Measurements from ENCODE around the gene USH2A.

Gene USH2A

DNA sequence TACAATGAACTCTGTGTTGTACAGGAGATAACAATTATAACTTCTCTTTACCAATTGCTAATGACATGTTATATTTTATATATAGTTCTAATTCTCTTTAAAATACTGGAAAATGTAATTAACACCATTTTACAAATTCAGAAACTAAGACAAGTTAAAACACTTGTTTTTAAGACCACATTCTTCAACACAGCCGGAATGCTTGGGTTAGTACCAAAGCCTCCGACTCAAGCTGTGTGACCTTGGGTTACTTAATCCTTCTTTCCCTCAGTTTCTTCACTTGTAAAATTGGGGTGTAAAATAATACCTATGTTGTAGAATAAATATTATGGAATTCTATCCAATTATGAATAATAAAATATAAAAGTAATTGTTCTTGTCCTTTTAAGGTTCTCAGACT, 378.7 kb downstream of the USH2A start:
- no peak for TF ChIP-seq CTCF (IDR thresholded peaks at IDR 0.05; ENCODE audit: insufficient read depth, low read length, poor library complexity, severe bottlenecking)
- no peak for DNase-seq (ENCODE audit: extremely low read depth, insufficient read length)
- H3K4me3 ChIP-seq (replicated peaks; ENCODE audit: low read depth, low read length) = no peak overlapping the region
- H3K36me3 ChIP-seq (ENCODE audit: control insufficient read depth, insufficient read depth, low read length) = no peaks in the 10 kb centered on the region
- no peaks in the 10 kb centered on the region for H3K27me3 ChIP-seq (replicated peaks; ENCODE audit: control insufficient read depth, insufficient read depth, low read length)

DNA sequence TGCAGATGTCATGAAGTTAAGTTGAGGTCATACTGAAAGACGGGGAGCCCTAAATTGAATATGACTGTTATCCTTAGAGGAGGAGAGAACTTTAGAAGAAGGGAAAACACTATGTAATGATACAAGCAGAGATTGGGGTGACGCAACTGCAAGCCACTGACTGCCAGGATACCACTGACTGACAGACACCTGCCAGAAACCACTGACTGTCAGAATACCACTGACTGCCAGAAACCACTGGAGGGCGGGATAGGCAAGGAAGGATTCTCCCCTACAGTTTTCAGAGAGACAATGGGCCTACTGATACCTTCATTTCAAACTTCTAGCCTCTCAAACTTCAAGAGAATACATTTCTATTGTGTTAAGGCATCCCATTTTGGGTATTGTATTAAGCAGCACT, 388.7 kb downstream of the USH2A start:
- Histone ChIP-seq H3K36me3 (ENCODE audit: control insufficient read depth, insufficient read depth, low read length) (no peaks in the 10 kb centered on the region), H3K27me3 (replicated peaks; ENCODE audit: control insufficient read depth, insufficient read depth, low read length) (no peaks in the 10 kb centered on the region), H3K4me3 (replicated peaks; ENCODE audit: low read depth, low read length) (no peak overlapping the region)
- TF ChIP-seq CTCF (IDR thresholded peaks at IDR 0.05; ENCODE audit: insufficient read depth, low read length, poor library complexity, severe bottlenecking) = peak; percentile 24
- DNase-seq (ENCODE audit: extremely low read depth, insufficient read length) = no peak

DNA sequence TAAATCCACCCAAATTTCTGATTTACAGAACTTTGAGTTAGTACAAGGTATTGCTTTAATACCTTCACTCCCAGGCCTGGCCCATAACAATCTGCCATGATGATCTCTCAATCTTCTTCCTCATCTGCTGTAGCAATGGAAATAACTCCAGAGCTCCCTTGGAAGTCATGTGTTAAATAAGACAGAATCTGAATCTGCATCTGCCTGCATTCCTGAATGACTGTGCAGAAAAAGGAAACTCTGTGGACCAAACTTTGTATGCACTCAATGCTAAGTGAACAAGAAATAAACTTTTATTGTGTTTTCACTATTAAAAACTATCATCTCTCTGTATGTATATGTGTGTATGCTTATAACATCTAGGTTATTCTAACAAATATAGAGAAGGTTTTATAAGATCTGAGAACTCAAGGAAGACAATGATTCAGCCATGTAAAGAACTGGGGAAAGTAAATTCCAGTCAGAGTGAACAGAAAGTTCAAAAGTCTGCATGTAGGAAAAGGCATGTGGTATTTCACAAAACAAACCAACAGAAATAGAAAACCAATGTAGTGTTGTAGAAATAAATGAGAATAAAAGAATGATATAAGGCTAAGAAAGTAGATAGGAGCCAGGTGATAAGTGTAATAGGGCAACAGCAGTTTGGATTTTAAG, 390.2 kb downstream of the USH2A start:
- no peak for DNase-seq (ENCODE audit: extremely low read depth, insufficient read length)
- no peak overlapping the region for H3K4me3 ChIP-seq (replicated peaks; ENCODE audit: low read depth, low read length)
- no peaks in the 10 kb centered on the region for H3K27me3 ChIP-seq (replicated peaks; ENCODE audit: control insufficient read depth, insufficient read depth, low read length)
- H3K36me3 ChIP-seq (ENCODE audit: control insufficient read depth, insufficient read depth, low read length) = no peaks in the 10 kb centered on the region
- TF ChIP-seq CTCF (IDR thresholded peaks at IDR 0.05; ENCODE audit: insufficient read depth, low read length, poor library complexity, severe bottlenecking) = no peak

DNA sequence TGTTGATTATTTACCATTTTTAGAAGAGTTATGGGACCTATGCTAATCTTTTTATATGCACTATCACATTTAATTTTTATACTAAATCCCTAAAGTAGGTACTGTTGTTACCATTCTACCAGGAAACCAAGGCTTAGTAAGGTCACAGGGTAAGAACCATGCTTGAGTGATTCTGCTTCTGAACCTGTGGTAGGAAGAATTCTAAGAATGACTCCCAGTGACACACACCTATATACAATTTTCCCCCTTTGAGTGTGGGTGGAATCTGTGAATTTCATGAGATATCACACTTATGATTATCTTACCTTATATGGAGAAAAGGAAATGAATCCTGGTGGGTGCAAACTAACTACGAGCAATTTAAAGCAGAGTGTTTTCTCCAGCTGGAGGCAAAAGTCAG, 391.0 kb downstream of the USH2A start:
- no peak for TF ChIP-seq CTCF (IDR thresholded peaks at IDR 0.05; ENCODE audit: insufficient read depth, low read length, poor library complexity, severe bottlenecking)
- Histone ChIP-seq H3K36me3 (ENCODE audit: control insufficient read depth, insufficient read depth, low read length) (no peaks in the 10 kb centered on the region), H3K27me3 (replicated peaks; ENCODE audit: control insufficient read depth, insufficient read depth, low read length) (no peaks in the 10 kb centered on the region), H3K4me3 (replicated peaks; ENCODE audit: low read depth, low read length) (no peak overlapping the region)
- no peak for DNase-seq (ENCODE audit: extremely low read depth, insufficient read length)

GRCh38 chr1:216028631-216029030, 394.6 kb downstream of the USH2A start:
- no peak for DNase-seq (ENCODE audit: extremely low read depth, insufficient read length)
- no peak overlapping the region for H3K4me3 ChIP-seq (replicated peaks; ENCODE audit: low read depth, low read length)
- no peak for TF ChIP-seq CTCF (IDR thresholded peaks at IDR 0.05; ENCODE audit: insufficient read depth, low read length, poor library complexity, severe bottlenecking)
- H3K27me3 ChIP-seq (replicated peaks; ENCODE audit: control insufficient read depth, insufficient read depth, low read length) = no peaks in the 10 kb centered on the region
- no peaks in the 10 kb centered on the region for H3K36me3 ChIP-seq (ENCODE audit: control insufficient read depth, insufficient read depth, low read length)

DNA sequence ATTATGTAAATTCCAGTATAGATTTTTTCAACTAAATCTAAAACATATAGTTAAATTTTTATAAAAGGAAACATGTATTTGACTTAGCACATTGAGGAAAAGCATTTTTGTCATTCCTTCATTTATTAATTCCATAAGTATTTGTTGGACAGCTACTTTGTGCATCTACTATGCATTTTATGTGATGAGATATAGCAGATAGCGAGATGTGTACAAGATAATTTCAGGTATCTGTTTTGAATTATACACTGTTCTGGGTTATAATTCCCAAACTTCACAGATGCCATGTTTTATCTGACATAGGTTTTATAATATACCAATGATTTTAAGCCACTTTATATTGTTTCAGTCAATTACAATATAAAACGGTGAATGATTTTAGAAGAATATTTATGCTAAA, 398.7 kb downstream of the USH2A start:
- Histone ChIP-seq H3K4me3 (replicated peaks; ENCODE audit: low read depth, low read length) (no peak overlapping the region), H3K27me3 (replicated peaks; ENCODE audit: control insufficient read depth, insufficient read depth, low read length) (no peaks in the 10 kb centered on the region), H3K36me3 (ENCODE audit: control insufficient read depth, insufficient read depth, low read length) (no peaks in the 10 kb centered on the region)
- DNase-seq (ENCODE audit: extremely low read depth, insufficient read length) = no peak
- no peak for TF ChIP-seq CTCF (IDR thresholded peaks at IDR 0.05; ENCODE audit: insufficient read depth, low read length, poor library complexity, severe bottlenecking)
